Stimulated activated CD8-positive, alpha-beta memory T cell treated with anti-CD3 and anti-CD28 coated beads, Interleukin-12 subunit alpha, Interleukin-12 subunit beta, amount 100 ng/mL, for 1 hour (primary cell): ENCODE measurements around the gene FNDC5.

Experiments
- DNase-seq: peaks from one replicate; pipeline ENCODE4 v3.0.0-alpha.2; 2020; ENCODE audit warnings: low read depth

The FNDC5 gene

GRCh38 chr1:32813941-32814739 is 56.6 kb downstream of the FNDC5 start:
- no peak for DNase-seq
